ENCODE results near the gene EEA1. TPM values are rescaled to one million over a fixed set of nuclear protein-coding genes. Genes with fewer than 3 reads are reported as not detected.

The EEA1 gene
- total and polyA plus RNA-seq, 2 of the 4 experiments (the other 2 are of a cell fraction): 4.6 to 12.5 TPM

GRCh38 chr12:92759634-92760268 lies 169.3 kb downstream of the EEA1 start (continued):
- no peak for TF ChIP-seq CHD1 (IDR thresholded peaks at IDR 0.05; ENCODE audit: low read depth, low read length)

- Histone ChIP-seq H3K14ac (replicated peaks; ENCODE audit: low read depth, low read length) (no peak overlapping the region), H2BK120ac (ENCODE audit: low read depth, low read length) (no peak overlapping the region), H3K9me3 (ENCODE audit: control insufficient read depth, insufficient read depth, low read length) (no peaks in the 10 kb centered on the region), H2AFZ (replicated peaks; ENCODE audit: low read length, poor library complexity) (no peak overlapping the region), H2BK5ac (ENCODE audit: low read depth, low read length, poor library complexity, severe bottlenecking) (no peak overlapping the region), H3K27me3 (ENCODE audit: control insufficient read depth, insufficient read depth, low read length) (no peaks in the 10 kb centered on the region), H3K4me2 (ENCODE audit: low read depth, low read length) (no peak overlapping the region), H3K9me1 (ENCODE audit: insufficient read depth, low read length) (no peaks in the 10 kb centered on the region), H2BK20ac (ENCODE audit: low read depth, low read length) (no peak overlapping the region), H3K4me3 (ENCODE audit: insufficient read depth, low read depth, low read length) (no peak overlapping the region), H3K79me1 (ENCODE audit: low read depth in 1 of 2, low read length in 2 of 2) (no peaks in the 10 kb centered on the region), H3K4me1 (ENCODE audit: control insufficient read depth, insufficient read depth, low read length) (no peaks in the 10 kb centered on the region; the same call in 1 of the 2 replicates), H3K56ac (ENCODE audit: extremely low read depth, insufficient read depth, low read length) (no peak overlapping the region), H4K5ac (ENCODE audit: low read depth, low read length) (no peak overlapping the region), H4K8ac (ENCODE audit: low read depth in 2 of 2, low read length in 2 of 2) (no peak overlapping the region), H3K36me3 (ENCODE audit: control insufficient read depth, insufficient read depth, low read length) (no peaks in the 10 kb centered on the region), H3K18ac (ENCODE audit: low read depth, low read length) (no peak overlapping the region), H3K23ac (ENCODE audit: low read depth, low read length) (no peak overlapping the region), H3K27ac (ENCODE audit: insufficient read depth, low read length) (no peak overlapping the region), H3K4ac (ENCODE audit: low read depth, low read length) (no peak overlapping the region), H4K91ac (ENCODE audit: insufficient read depth, low read depth, low read length) (no peak overlapping the region), H2BK15ac (ENCODE audit: low read depth, low read length) (no peak overlapping the region), H2AK5ac (ENCODE audit: low read depth, low read length) (no peak overlapping the region), H2AK9ac (replicated peaks; ENCODE audit: low read depth, low read length, poor library complexity) (no peak overlapping the region), H3K9ac (ENCODE audit: low read depth, low read length) (no peak overlapping the region), H4K20me1 (ENCODE audit: insufficient read depth, low read length) (no peaks in the 10 kb centered on the region)
- in situ Hi-C loops (cut with MboI; ENCODE audit: low sequenced_read_pairs): no loop called here
- dilution Hi-C loops (cut with HindIII; ENCODE audit: low sequenced_read_pairs, unreplicated experiment): no loop called here
- ChIA-PET CTCF (no interaction called here), POLR2A (ENCODE audit: unreplicated experiment) (no interaction called here)
- intact Hi-C loops (cut with micrococcal nuclease): no loop called here
- DNase-seq: no peak
- TF ChIP-seq BHLHE40 (IDR thresholded peaks at IDR 0.05; ENCODE audit: low read depth, low read length) (no peak), MAFK (IDR thresholded peaks at IDR 0.05; ENCODE audit: low read depth, low read length) (no peak), SMC3 (IDR thresholded peaks at IDR 0.05; ENCODE audit: low read depth, low read length) (no peak), NFE2L2 (IDR thresholded peaks at IDR 0.05; ENCODE audit: low read depth, low read length) (no peak), CEBPB (IDR thresholded peaks at IDR 0.05; ENCODE audit: low read depth, low read length) (no peak), MAZ (IDR thresholded peaks at IDR 0.05; ENCODE audit: borderline replicate concordance, low read depth, low read length) (no peak), CTCF (conservative IDR thresholded peaks at IDR 0.05; ENCODE audit: low read depth, low read length) (no peak), RAD21 (IDR thresholded peaks at IDR 0.05; ENCODE audit: low read length) (no peak), MXI1 (IDR thresholded peaks at IDR 0.05; ENCODE audit: borderline replicate concordance, low read depth, low read length) (no peak), POLR2A (IDR thresholded peaks at IDR 0.05; ENCODE audit: low read depth, low read length) (no peak)
- no peak for ATAC-seq (ENCODE audit: low read depth)
- no CpG with 5 or more reads among the region's 5 CpGs for WGBS, 2 experiments (ENCODE audit: extremely low coverage in 2 of 2, insufficient read length in 1 of 2)
- no TSS peak for BruUV-seq (replicated peaks)
Observed at GRCh38 chr12:92757597-92758121, 171.4 kb downstream of the EEA1 start.
